Measurements from ENCODE around the gene PAN3.

Gene PAN3

DNA sequence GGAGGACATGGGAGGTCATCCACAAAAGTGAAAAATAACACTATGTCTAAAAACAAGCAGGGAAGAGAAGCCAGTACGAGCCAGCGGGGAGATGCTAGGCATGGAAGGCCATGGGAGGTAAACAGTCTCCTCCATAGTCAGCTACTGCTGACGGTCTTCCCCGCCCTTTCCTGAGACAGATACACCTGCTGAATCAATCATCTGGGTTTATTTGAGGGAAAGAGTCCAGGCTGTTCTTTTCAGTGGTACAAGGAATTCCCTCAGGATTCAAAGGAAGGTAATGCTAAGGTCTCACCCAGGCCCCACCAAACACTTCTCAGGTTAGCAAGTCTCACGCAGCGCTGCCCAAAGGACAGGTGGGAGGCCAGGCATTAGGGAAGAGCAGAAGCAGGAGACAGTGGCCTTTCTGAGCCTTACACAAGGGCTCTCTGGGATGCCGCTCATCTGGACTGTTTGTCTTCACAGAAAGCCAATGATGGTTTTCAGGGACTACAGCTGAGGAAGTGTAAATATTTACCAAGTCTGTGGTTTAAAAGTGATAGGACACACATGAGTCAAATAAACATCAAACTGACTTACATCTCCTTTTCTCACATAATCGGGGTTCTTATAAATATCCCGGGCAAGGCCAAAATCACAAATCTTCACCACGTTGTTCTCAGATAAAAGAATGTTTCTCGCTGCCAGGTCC is 182.7 kb downstream of the PAN3 start:
- no peak overlapping the region for H3K27ac ChIP-seq (ENCODE audit: low read depth, low read length)
- H3K36me3 ChIP-seq (ENCODE audit: insufficient read depth, low read length) = no peaks in the 10 kb centered on the region
- peaks cover 11% of the 10 kb centered on the region for H3K4me1 ChIP-seq (ENCODE audit: control insufficient read depth, insufficient read depth, low read length, unreplicated experiment)
- no peaks in the 10 kb centered on the region for H3K79me2 ChIP-seq (ENCODE audit: control insufficient read depth, insufficient read depth, low read length, unreplicated experiment)
- H3K4me3 ChIP-seq (ENCODE audit: low read depth, low read length) = no peak overlapping the region
- H3K27me3 ChIP-seq (ENCODE audit: insufficient read depth, low read length) = no peaks in the 10 kb centered on the region
- H2AFZ ChIP-seq (ENCODE audit: low read length, unreplicated experiment) = no peak overlapping the region

DNA sequence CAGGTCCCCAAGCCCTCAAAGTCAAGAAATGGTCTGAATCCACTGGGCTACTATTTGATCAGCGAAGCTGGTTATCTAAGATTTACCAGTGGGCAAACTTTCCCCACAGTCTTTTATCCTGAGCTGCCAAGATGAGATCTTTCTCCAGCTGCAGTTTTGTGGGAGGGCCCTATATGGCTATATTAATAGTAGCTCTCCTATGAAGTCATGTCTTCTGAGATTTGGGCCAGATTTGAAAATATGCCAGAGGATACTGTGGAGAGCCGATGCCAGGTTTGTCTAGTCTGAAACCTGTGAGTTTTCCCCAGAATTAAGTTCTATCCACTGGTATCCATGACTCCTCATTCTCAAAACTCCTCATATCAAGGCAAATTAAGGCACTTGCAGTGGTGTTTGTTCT is 183.4 kb downstream of the PAN3 start:
- Histone ChIP-seq H3K27ac (ENCODE audit: low read depth, low read length) (no peak overlapping the region), H3K27me3 (ENCODE audit: insufficient read depth, low read length) (no peaks in the 10 kb centered on the region), H3K36me3 (ENCODE audit: insufficient read depth, low read length) (no peaks in the 10 kb centered on the region), H3K4me3 (ENCODE audit: low read depth, low read length) (no peak overlapping the region), H3K79me2 (ENCODE audit: control insufficient read depth, insufficient read depth, low read length, unreplicated experiment) (no peaks in the 10 kb centered on the region), H2AFZ (ENCODE audit: low read length, unreplicated experiment) (no peak overlapping the region), H3K4me1 (ENCODE audit: control insufficient read depth, insufficient read depth, low read length, unreplicated experiment) (peaks cover 11% of the 10 kb centered on the region)

DNA sequence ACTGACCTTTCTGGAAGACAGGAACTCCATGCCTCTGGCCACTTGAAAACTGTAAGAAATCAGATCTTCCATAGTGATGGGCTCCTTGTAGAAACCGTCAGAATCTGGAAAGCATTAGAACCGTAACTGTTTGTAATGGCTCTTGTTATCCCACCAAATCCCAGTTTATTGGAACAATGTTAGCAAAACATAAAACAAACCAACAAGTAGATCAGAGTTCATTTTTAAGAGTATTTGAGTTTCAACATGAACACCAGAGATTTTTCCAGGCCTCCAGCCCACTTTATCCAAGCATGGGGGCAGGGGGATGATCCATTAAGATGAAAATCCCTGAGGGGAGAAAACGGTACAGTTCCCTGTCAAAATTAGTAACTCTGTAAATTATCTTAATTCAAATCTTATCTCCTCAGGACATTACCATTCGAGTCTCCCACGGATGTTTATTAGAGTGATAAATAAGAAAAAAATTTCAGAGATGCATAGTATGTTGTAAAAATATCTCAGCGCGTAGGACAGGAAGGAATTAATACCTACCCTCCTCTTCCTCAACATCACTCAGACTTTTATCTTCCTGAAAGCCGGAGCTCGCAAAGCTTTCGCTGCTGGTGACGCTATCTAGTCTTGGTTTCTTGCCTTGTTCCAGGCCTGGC is 184.0 kb downstream of the PAN3 start:
- H3K27ac ChIP-seq (ENCODE audit: low read depth, low read length) = no peak overlapping the region
- no peak overlapping the region for H3K4me3 ChIP-seq (ENCODE audit: low read depth, low read length)
- H3K36me3 ChIP-seq (ENCODE audit: insufficient read depth, low read length) = no peaks in the 10 kb centered on the region
- H2AFZ ChIP-seq (ENCODE audit: low read length, unreplicated experiment) = no peak overlapping the region
- peaks cover 11% of the 10 kb centered on the region for H3K4me1 ChIP-seq (ENCODE audit: control insufficient read depth, insufficient read depth, low read length, unreplicated experiment)
- H3K27me3 ChIP-seq (ENCODE audit: insufficient read depth, low read length) = no peaks in the 10 kb centered on the region
- no peaks in the 10 kb centered on the region for H3K79me2 ChIP-seq (ENCODE audit: control insufficient read depth, insufficient read depth, low read length, unreplicated experiment)

DNA sequence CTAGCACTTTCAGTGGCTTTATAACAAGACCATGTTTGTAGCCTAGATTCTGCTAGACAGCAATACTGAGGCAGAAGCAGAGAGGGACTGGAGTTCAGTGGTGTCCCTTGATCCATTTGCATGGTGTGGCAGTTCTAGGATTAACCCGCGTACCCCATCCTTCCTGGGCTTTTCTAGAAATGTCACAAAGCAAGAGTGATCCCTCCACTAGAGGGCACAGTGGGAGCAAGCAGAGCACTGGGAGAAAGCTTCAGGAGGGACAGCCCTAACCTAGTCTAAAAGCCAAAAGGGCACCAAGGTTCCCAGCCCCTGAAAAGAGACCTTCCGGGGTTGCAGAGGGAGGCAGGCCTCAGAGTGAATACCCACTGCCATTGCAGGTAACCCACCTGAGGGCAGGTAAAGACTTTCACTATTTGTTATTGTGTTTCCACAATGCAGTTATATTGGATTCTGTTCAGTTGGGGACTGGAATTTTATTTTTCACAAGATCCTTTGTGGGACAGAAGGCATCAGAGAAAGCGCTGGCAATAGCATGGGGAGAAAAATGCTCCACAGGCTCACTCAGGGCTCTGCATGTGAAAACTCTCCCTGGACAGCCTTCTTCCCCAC is 185.9 kb downstream of the PAN3 start:
- Histone ChIP-seq H3K4me3 (ENCODE audit: low read depth, low read length) (no peak overlapping the region), H2AFZ (ENCODE audit: low read length, unreplicated experiment) (no peak overlapping the region), H3K27me3 (ENCODE audit: insufficient read depth, low read length) (no peaks in the 10 kb centered on the region), H3K36me3 (ENCODE audit: insufficient read depth, low read length) (no peaks in the 10 kb centered on the region), H3K4me1 (ENCODE audit: control insufficient read depth, insufficient read depth, low read length, unreplicated experiment) (peaks cover 16% of the 10 kb centered on the region), H3K27ac (ENCODE audit: low read depth, low read length) (no peak overlapping the region), H3K79me2 (ENCODE audit: control insufficient read depth, insufficient read depth, low read length, unreplicated experiment) (no peaks in the 10 kb centered on the region)

DNA sequence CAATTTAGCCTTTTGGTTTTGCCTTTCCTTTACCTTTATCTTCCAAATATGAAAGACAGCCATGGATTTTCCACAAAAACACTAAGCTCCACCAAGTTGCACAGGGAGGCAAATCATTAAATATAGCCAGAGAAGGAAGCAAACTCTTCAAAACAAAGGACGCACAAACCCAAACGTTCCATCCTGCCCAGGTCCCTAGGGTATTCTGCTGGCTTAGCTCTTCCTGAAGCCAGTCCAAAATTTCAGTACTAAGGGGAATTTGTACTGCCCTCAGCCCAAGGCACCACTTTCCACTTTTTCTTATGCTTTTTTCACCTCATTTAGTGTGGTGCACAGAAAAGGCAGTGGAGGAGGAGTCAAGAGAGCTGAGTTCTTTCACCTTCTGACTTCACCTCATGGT is 186.7 kb downstream of the PAN3 start:
- H3K4me3 ChIP-seq (ENCODE audit: low read depth, low read length) = no peak overlapping the region
- peaks cover 23% of the 10 kb centered on the region for H3K4me1 ChIP-seq (ENCODE audit: control insufficient read depth, insufficient read depth, low read length, unreplicated experiment)
- no peak overlapping the region for H3K27ac ChIP-seq (ENCODE audit: low read depth, low read length)
- no peaks in the 10 kb centered on the region for H3K36me3 ChIP-seq (ENCODE audit: insufficient read depth, low read length)
- H2AFZ ChIP-seq (ENCODE audit: low read length, unreplicated experiment) = peak overlapping the region; percentile 5
- no peaks in the 10 kb centered on the region for H3K79me2 ChIP-seq (ENCODE audit: control insufficient read depth, insufficient read depth, low read length, unreplicated experiment)
- no peaks in the 10 kb centered on the region for H3K27me3 ChIP-seq (ENCODE audit: insufficient read depth, low read length)

DNA sequence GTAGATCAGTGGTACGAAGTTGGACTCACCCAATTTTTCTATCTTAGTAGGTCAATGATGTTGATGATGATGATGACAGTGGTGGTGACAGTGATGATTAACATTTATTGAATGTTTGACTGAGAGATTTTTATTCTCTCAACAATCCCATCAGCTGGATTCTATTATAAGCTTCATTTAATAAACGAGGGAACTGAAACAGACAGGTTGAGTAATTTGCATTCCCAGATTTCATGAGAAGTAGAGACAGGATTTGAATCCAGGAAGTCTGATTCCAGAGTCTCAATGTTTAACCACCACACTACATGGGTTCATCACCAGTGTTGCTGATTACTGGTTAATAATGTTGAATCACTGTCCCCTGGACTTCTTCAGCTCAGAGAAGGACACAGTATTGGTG is 187.7 kb downstream of the PAN3 start:
- no peak overlapping the region for H3K4me3 ChIP-seq (ENCODE audit: low read depth, low read length)
- no peaks in the 10 kb centered on the region for H3K79me2 ChIP-seq (ENCODE audit: control insufficient read depth, insufficient read depth, low read length, unreplicated experiment)
- no peaks in the 10 kb centered on the region for H3K27me3 ChIP-seq (ENCODE audit: insufficient read depth, low read length)
- H3K4me1 ChIP-seq (ENCODE audit: control insufficient read depth, insufficient read depth, low read length, unreplicated experiment) = peaks cover 24% of the 10 kb centered on the region
- no peak overlapping the region for H3K27ac ChIP-seq (ENCODE audit: low read depth, low read length)
- no peaks in the 10 kb centered on the region for H3K36me3 ChIP-seq (ENCODE audit: insufficient read depth, low read length)
- no peak overlapping the region for H2AFZ ChIP-seq (ENCODE audit: low read length, unreplicated experiment)

DNA sequence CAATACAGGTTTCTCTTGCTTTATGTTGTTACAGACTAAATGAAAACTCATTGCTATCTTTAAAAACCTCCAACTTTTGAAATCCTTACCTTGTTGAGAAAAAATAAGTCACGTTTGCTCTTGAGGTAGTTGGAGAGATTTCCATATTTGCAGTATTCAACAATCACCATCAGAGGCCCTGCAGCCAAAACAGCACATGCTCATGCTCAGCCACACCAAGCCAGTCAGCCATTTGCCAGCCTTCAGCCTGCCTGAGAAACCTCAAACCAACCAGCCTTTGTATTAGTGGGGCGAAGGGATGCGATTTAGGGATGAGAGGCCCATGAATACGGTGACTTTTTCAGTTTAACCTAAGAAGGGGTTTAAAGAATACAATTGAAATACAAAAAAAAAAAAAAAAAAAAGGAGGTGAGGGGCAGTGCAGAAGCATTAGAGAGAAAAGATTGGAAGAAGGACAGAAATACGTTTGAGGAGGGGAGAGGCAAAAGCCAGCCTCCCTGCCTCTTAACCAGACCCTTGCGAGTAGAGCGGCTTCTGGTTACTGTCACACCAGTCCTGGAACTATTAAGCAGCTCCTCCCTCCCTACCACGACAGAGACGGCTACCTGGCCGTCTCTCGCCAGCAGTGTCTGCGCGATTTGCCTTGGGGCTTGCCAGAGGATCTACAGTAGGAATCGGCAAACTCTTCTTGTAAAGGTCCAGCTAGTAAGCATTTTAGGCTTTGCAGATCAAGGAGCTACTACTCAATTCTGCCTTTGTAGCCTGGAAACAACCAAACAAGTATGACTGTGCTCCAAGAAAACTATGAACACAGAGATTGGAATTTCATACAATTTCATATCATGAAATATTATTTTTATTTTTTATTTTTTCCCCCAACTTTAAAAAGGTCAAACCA is 189.3 kb downstream of the PAN3 start:
- no peak overlapping the region for H3K27ac ChIP-seq (ENCODE audit: low read depth, low read length)
- H3K27me3 ChIP-seq (ENCODE audit: insufficient read depth, low read length) = no peaks in the 10 kb centered on the region
- H3K4me3 ChIP-seq (ENCODE audit: low read depth, low read length) = no peak overlapping the region
- no peaks in the 10 kb centered on the region for H3K79me2 ChIP-seq (ENCODE audit: control insufficient read depth, insufficient read depth, low read length, unreplicated experiment)
- no peaks in the 10 kb centered on the region for H3K36me3 ChIP-seq (ENCODE audit: insufficient read depth, low read length)
- H2AFZ ChIP-seq (ENCODE audit: low read length, unreplicated experiment) = no peak overlapping the region
- H3K4me1 ChIP-seq (ENCODE audit: control insufficient read depth, insufficient read depth, low read length, unreplicated experiment) = peaks cover 24% of the 10 kb centered on the region

DNA sequence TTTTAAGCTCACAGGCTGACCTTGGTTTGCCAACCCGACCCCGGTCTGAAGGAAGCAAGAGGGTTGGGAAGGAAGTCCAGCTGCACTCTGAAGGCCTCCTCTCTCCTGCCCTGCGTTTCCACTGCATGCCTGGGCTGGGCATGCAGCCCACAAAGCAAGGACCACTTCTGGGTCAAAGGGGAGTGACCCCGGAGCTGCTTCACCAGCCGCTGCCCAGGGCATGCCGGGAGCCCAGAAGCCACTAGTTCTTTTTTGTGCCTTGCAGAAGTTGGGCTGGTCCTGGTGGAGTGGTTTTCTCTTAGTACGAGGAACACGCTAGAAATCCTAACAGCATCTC is 189.9 kb downstream of the PAN3 start:
- H3K27ac ChIP-seq (ENCODE audit: low read depth, low read length) = no peak overlapping the region
- peaks cover 24% of the 10 kb centered on the region for H3K4me1 ChIP-seq (ENCODE audit: control insufficient read depth, insufficient read depth, low read length, unreplicated experiment)
- H3K36me3 ChIP-seq (ENCODE audit: insufficient read depth, low read length) = no peaks in the 10 kb centered on the region
- no peak overlapping the region for H2AFZ ChIP-seq (ENCODE audit: low read length, unreplicated experiment)
- H3K4me3 ChIP-seq (ENCODE audit: low read depth, low read length) = no peak overlapping the region
- H3K27me3 ChIP-seq (ENCODE audit: insufficient read depth, low read length) = no peaks in the 10 kb centered on the region
- no peaks in the 10 kb centered on the region for H3K79me2 ChIP-seq (ENCODE audit: control insufficient read depth, insufficient read depth, low read length, unreplicated experiment)

DNA sequence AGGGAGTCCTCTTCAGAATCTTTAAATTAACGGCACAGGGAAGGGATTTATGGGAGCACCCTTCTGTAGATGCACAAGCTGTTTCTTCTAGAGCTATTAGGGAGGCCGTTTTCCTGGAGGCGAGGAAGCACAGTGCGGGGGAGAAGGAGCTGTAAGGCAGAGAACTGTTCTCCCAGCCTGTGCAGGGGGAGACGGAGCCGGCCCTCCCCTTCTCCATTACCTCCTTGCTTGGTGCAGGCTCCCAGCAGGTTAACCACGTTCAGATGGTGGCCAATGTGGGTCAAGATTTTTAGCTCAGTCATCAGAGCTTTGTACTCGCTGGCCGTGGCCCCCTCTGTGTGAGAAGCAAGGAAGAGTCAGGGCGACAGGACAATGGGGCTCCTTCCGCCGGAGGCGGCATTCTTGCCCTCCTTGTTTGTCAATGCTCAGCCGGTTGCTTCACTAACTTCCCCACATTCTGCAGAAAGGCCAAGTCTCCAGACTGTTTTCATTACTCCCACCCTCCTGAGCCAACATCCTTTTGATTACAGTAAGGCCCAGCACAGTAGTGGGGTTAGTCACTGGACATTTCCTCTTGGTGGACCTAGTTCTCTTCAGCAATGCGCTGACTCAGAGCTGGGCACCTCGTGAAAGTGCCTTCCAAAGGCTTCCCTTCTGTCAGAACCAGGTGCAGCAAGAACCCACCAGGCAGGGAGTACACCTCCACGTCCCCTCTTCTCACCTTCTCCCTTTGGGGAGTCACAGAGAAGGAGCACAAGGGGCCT is 191.2 kb downstream of the PAN3 start:
- Histone ChIP-seq H2AFZ (ENCODE audit: low read length, unreplicated experiment) (no peak overlapping the region), H3K4me3 (ENCODE audit: low read depth, low read length) (no peak overlapping the region), H3K4me1 (ENCODE audit: control insufficient read depth, insufficient read depth, low read length, unreplicated experiment) (peaks cover 22% of the 10 kb centered on the region), H3K27ac (ENCODE audit: low read depth, low read length) (peak overlapping the region; percentile 45; the same call in 1 of the 2 replicates), H3K36me3 (ENCODE audit: insufficient read depth, low read length) (no peaks in the 10 kb centered on the region), H3K27me3 (ENCODE audit: insufficient read depth, low read length) (no peaks in the 10 kb centered on the region), H3K79me2 (ENCODE audit: control insufficient read depth, insufficient read depth, low read length, unreplicated experiment) (no peaks in the 10 kb centered on the region)

All from ACC112 (cell line).